Measurements from ENCODE around the gene AP1AR. TPM values are rescaled to one million over a fixed set of nuclear protein-coding genes. Genes with fewer than 3 reads are reported as not detected.
"Not testable (repeated sequence)": the region's sequence is repeated elsewhere in the genome, so short reads cannot be mapped to it uniquely, and the experiment has no call there.

AP1AR gene
- total RNA-seq, 4 donors from 2014 or later = 13.2 to 22.6 (median 15.3) TPM

DNA sequence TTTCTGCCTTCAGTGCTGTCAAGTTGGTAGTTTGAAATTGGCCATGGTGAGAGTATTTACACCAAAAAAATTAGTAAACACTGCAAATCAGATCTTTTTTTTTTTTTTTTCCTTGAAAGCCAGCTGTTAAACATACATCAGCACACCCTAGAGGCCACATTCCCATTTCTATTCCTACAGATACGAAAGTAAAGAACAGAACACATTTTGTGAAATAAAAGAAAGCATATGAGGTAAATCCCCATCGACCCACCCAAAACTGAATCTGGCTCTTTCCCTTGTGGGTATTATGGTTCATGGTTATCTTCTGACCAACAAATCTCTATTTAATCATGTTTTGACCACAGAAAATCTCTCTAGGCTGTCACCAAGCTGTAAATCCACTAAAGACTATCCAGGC lies 41.8 kb upstream of the AP1AR start:
- ATAC-seq (ENCODE audit: low FRiP score) (no peak), DNase-seq (ENCODE audit: low spot score) (no peak)
- TF ChIP-seq, protein P1, sequence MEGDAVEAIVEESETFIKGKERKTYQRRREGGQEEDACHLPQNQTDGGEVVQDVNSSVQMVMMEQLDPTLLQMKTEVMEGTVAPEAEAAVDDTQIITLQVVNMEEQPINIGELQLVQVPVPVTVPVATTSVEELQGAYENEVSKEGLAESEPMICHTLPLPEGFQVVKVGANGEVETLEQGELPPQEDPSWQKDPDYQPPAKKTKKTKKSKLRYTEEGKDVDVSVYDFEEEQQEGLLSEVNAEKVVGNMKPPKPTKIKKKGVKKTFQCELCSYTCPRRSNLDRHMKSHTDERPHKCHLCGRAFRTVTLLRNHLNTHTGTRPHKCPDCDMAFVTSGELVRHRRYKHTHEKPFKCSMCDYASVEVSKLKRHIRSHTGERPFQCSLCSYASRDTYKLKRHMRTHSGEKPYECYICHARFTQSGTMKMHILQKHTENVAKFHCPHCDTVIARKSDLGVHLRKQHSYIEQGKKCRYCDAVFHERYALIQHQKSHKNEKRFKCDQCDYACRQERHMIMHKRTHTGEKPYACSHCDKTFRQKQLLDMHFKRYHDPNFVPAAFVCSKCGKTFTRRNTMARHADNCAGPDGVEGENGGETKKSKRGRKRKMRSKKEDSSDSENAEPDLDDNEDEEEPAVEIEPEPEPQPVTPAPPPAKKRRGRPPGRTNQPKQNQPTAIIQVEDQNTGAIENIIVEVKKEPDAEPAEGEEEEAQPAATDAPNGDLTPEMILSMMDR (IDR thresholded peaks at IDR 0.05) = no peak

DNA sequence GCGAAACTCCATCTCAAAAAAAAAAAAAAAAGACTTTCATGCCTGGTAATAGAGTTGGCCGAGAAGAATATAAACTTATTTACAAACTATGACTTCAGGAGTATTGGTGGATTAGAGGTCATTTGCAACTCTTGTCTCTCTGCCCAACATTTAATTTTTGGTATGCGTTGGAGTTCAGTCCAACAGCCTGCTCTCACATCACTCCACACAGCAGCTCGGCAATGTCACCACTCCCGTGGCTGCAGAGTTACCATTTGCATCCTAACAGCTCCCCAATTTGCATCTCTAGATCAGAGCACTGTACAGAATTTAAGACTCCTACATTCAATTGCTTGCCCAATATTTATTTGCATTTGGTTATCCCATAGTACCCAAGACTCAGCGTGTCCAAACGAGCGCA lies 40.9 kb upstream of the AP1AR start:
- DNase-seq (ENCODE audit: low spot score) = no peak
- ATAC-seq (ENCODE audit: low FRiP score) = no peak
- TF ChIP-seq, protein P1 (IDR thresholded peaks at IDR 0.05) = no peak

DNA sequence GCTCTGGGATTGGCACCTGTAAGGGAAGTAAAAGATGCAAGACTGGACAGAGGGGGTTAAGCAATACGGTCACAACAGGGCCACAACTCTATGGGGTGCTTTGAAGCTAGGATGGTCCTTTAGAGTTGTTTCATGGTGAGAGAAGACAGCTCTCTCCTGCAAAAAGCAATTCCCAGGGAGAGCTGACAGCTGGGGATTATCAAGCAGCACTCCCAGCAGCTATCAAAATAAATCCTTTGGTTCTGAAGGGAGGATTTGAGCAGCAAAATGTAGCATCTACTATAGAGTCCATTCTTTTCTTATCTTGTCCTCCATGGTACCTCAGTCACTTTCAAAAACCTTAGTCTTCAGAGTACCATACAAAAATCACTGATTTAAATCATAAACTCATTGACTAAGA lies 35.1 kb upstream of the AP1AR start:
- TF ChIP-seq, protein P1 (IDR thresholded peaks at IDR 0.05) = no peak
- DNase-seq (ENCODE audit: low spot score) = no peak
- no peak for ATAC-seq (ENCODE audit: low FRiP score)

DNA sequence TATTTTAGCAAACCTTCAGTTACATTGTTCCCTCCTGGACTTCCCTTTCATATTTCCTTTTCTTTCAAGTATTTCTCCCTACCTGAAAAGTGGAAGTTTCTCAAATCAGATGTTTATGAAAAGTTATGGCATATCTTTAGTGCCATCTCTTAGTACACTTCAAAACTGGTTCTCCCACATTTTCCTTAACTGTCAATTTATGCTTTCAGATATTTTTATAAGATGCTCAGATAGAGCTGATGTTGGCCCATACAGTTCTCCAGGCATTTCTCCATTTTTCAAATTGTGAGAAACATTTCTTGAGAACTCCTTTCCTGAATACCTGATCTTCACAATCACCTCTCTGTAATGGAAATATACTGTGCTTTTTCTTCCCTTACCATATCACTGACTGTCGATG lies 32.5 kb upstream of the AP1AR start:
- ATAC-seq (ENCODE audit: low FRiP score) (no peak), DNase-seq (ENCODE audit: low spot score) (no peak)
- TF ChIP-seq, protein P1 (IDR thresholded peaks at IDR 0.05) = no peak

- DNase-seq (ENCODE audit: low spot score) (no peak), ATAC-seq (ENCODE audit: low FRiP score) (no peak)
- TF ChIP-seq, protein P1 (IDR thresholded peaks at IDR 0.05) = no peak
These were observed 29.6 kb upstream of the AP1AR start for GRCh38 chr4:112201915-112202505.

GRCh38 chr4:112203593-112203992 lies 28.0 kb upstream of the AP1AR start:
- ATAC-seq (ENCODE audit: low FRiP score) (no peak), DNase-seq (ENCODE audit: low spot score) (no peak)
- TF ChIP-seq, protein P1 (IDR thresholded peaks at IDR 0.05) = no peak

GRCh38 chr4:112206431-112206830 lies 25.2 kb upstream of the AP1AR start:
- TF ChIP-seq, protein P1 (IDR thresholded peaks at IDR 0.05) = no peak
- no peak for ATAC-seq (ENCODE audit: low FRiP score)
- no peak for DNase-seq (ENCODE audit: low spot score)

DNA sequence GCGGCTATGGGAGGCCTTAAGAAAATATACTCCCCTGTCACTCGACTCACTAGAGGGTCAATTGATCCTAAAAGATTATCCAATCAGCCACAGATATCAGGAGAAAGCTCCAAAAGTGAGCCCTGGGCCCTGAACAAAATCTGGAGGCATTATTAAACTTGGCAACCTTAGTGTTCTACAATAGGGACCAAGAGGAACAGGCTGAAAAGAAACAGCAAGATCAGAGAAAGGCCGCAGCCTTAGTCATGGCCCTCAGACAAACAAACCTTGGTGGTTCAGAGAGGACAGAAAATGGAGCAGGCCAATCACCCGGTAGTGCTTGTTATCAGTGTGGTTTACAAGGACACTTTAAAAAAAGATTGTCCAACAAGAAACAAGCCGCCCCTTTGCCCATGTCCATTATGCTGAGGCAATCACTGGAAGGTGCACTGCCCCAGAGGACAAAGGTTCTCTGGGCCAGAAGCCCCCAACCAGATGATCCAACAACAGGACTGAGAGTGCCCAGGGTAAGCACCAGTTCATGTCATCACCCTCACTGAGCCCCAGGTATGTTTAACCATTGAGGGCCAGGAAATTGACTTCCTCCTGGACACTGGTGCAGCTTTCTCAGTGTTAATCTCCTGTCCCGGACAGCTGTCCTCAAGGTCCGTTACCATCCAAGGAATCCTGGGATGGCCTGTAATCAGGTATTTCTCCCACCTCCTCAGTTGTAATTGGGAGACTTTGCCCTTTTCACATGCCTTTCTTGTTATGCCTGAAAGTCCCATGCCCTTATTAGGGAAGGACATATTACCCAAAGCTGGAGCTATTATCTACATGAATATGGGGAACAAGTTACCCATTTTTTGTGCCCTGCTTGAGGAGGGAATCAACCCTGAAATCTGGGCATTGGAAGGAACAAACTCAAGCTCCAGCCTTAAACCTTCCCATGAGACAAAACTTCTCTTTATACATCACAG lies 23.2 kb upstream of the AP1AR start:
- not testable (repeated sequence) for ATAC-seq (ENCODE audit: low FRiP score); DNase-seq (ENCODE audit: low spot score)
